Lower lobe of right lung (tissue), 2 donors: ENCODE measurements around the gene ITPKB. TPM values are rescaled to one million over a fixed set of nuclear protein-coding genes. Genes with fewer than 3 reads are reported as not detected.
"Not testable (repeated sequence)": the region's sequence is repeated elsewhere in the genome, so short reads cannot be mapped to it uniquely, and the experiment has no call there.

Experiments
- ATAC-seq, 2 donors: fragments of 200-7000 bp; cut with Tn5 transposase; one replicate each; pipeline ENCODE4 v1.9.1; 2020 to 2022; ENCODE audit warnings: mild to moderate bottlenecking in 2 of 2, moderate library complexity in 2 of 2
- DNase-seq: peaks from one replicate; pipeline ENCODE4 v3.0.0-alpha.2; 2020
- H3K27ac ChIP-seq: fragments of 200-600 bp; one replicate; pipeline ENCODE4 v1.8.0; 2022
- H3K27me3 ChIP-seq: fragments of 200-600 bp; one replicate; pipeline ENCODE4 v1.8.0; 2022; ENCODE audit warnings: low read depth
- H3K36me3 ChIP-seq: fragments of 200-600 bp; one replicate; pipeline ENCODE4 v1.8.0; 2022; ENCODE audit warnings: mild to moderate bottlenecking
- H3K4me1 ChIP-seq: fragments of 200-600 bp; one replicate; pipeline ENCODE4 v1.8.0; 2022
- H3K4me3 ChIP-seq: fragments of 200-600 bp; one replicate; pipeline ENCODE4 v1.8.0; 2022; ENCODE audit warnings: mild to moderate bottlenecking
- H3K9me3 ChIP-seq: fragments of 200-600 bp; one replicate; pipeline ENCODE4 v1.8.0; 2022
- CTCF ChIP-seq: fragments of 200-600 bp; IDR thresholded peaks from one replicate; pipeline ENCODE4 v1.8.0; 2022; ENCODE audit warnings: antibody characterized with exemption, mild to moderate bottlenecking
- intact Hi-C: fragments of 100-400 bp; cut with DNase I; formaldehyde crosslinking; loops from one replicate; pipeline ENCODE4 v1.11.0; 2022
- total RNA-seq: library from RNA; stranded (reverse); fragmentation: NEBNext Ultra II Directional; extraction: Animal tissue kit (Norgen Biotek cat#: 25700); gene quantifications from one replicate; pipeline ENCODE4 v1.2.1, GENCODE V29; 2021
- donor health status: DM: no; HTN: yes; CAD: no; lungs with severe emphysema.

The ITPKB gene
- total RNA-seq, 1 donor from 2014 or later = 42.3 TPM

GRCh38 chr1:226622012-226622411 is 117.1 kb downstream of the ITPKB start:
- ATAC-seq = no peak
- intact Hi-C loops = no loop called here
- no peak for TF ChIP-seq CTCF

GRCh38 chr1:226619031-226619430 is 120.1 kb downstream of the ITPKB start:
- Histone ChIP-seq H3K9me3 (no peaks in the 10 kb centered on the region), H3K4me1 (no peaks in the 10 kb centered on the region), H3K36me3 (no peaks in the 10 kb centered on the region), H3K4me3 (no peak overlapping the region), H3K27ac (no peak overlapping the region), H3K27me3 (no peaks in the 10 kb centered on the region)
- ATAC-seq (no peak), DNase-seq (no peak)
- intact Hi-C loops = no loop called here
- TF ChIP-seq CTCF = no peak

More at GRCh38 chr1:226622012-226622411, 117.1 kb downstream of the ITPKB start:
- no peak overlapping the region for H3K27ac ChIP-seq
- H3K27me3 ChIP-seq = no peaks in the 10 kb centered on the region
- no peak overlapping the region for H3K4me3 ChIP-seq
- H3K36me3 ChIP-seq = no peaks in the 10 kb centered on the region
- peaks cover 8% of the 10 kb centered on the region for H3K4me1 ChIP-seq
- H3K9me3 ChIP-seq = no peaks in the 10 kb centered on the region
- DNase-seq = no peak

- H3K27ac ChIP-seq = no peak overlapping the region
- peak; percentile 34 for DNase-seq
- ATAC-seq = no peak
- TF ChIP-seq CTCF = no peak
- no peaks in the 10 kb centered on the region for H3K27me3 ChIP-seq
- H3K4me1 ChIP-seq = no peaks in the 10 kb centered on the region
- H3K36me3 ChIP-seq = no peaks in the 10 kb centered on the region
- H3K4me3 ChIP-seq = no peak overlapping the region
- H3K9me3 ChIP-seq = no peaks in the 10 kb centered on the region
- intact Hi-C loops = no loop called here
These were observed 120.7 kb downstream of the ITPKB start for GRCh38 chr1:226618380-226618779.

GRCh38 chr1:226617719-226618118 is 121.4 kb downstream of the ITPKB start:
- H3K4me3 ChIP-seq, H3K36me3 ChIP-seq, DNase-seq, H3K4me1 ChIP-seq, intact Hi-C loops, H3K9me3 ChIP-seq, H3K27ac ChIP-seq, H3K27me3 ChIP-seq, ATAC-seq: not testable (repeated sequence)

GRCh38 chr1:226617109-226617508 is 122.0 kb downstream of the ITPKB start:
- DNase-seq (no peak), ATAC-seq (no peak)
- Histone ChIP-seq H3K9me3 (no peaks in the 10 kb centered on the region), H3K4me3 (no peak overlapping the region), H3K27me3 (no peaks in the 10 kb centered on the region), H3K27ac (no peak overlapping the region), H3K36me3 (no peaks in the 10 kb centered on the region), H3K4me1 (no peaks in the 10 kb centered on the region)
- no peak for TF ChIP-seq CTCF
- intact Hi-C loops = no loop called here

- TF ChIP-seq CTCF = no peak
- DNase-seq (no peak), ATAC-seq (no peak)
- H3K27me3 ChIP-seq = no peaks in the 10 kb centered on the region
- no peaks in the 10 kb centered on the region for H3K4me1 ChIP-seq
- no peaks in the 10 kb centered on the region for H3K9me3 ChIP-seq
- H3K36me3 ChIP-seq = no peaks in the 10 kb centered on the region
- intact Hi-C loops = no loop called here
- no peak overlapping the region for H3K4me3 ChIP-seq
- H3K27ac ChIP-seq = no peak overlapping the region
These were observed 122.4 kb downstream of the ITPKB start for GRCh38 chr1:226616636-226617035.
